Heart right ventricle (tissue), 16 donors: ENCODE data around the gene NPLOC4. TPM values are rescaled to one million over a fixed set of nuclear protein-coding genes. Genes with fewer than 3 reads are reported as not detected.
A peak's percentile ranks its signal among the peaks of the same experiment; 100 is the strongest.

Experiments used
- ATAC-seq, 8 donors: fragments of 200-7000 bp; cut with Tn5 transposase; one replicate each; pipeline ENCODE4 v1.9.1; 2020; ENCODE audit warnings: mild to moderate bottlenecking in 8 of 8, moderate library complexity in 8 of 8, moderate number of reproducible peaks in 1 of 8
- DNase-seq, 2 donors: peaks; one replicate each; pipeline ENCODE4 v3.0.0-alpha.2; 2020
- H3K27ac ChIP-seq, 10 donors: fragments of 200-600 bp; sonication (generic) in 2 of 10; one replicate each; pipeline versions ENCODE4 v1.5.0 to v1.8.0; 2020 to 2022; ENCODE audit warnings: mild to moderate bottlenecking in 3 of 10
- H3K27me3 ChIP-seq, 7 donors: fragments of 200-600 bp; one replicate each; pipeline ENCODE4 v1.8.0; 2021 to 2022; ENCODE audit warnings: mild to moderate bottlenecking in 2 of 7
- H3K36me3 ChIP-seq, 9 donors: fragments of 200-600 bp; sonication (generic) in 1 of 9; one replicate each; pipeline versions ENCODE4 v1.5.0 to v1.8.0; 2020 to 2022; ENCODE audit warnings: mild to moderate bottlenecking in 2 of 9
- H3K4me1 ChIP-seq, 9 donors: fragments of 200-600 bp; sonication (generic) in 1 of 9; one replicate each; pipeline versions ENCODE4 v1.5.0 to v1.8.0; 2020 to 2022; ENCODE audit warnings: mild to moderate bottlenecking in 4 of 9
- H3K4me3 ChIP-seq, 10 donors: fragments of 200-600 bp; sonication (generic) in 2 of 10; one replicate each; pipeline versions ENCODE4 v1.5.0 to v1.8.0; 2020 to 2022; ENCODE audit warnings: mild to moderate bottlenecking in 7 of 10, moderate library complexity in 2 of 10
- H3K9me3 ChIP-seq, 11 donors: fragments of 200-600 bp in 10 of 11; sonication (generic) in 2 of 11; one replicate each; pipeline versions ENCODE4 v1.5.0 to v1.8.0; 2013 to 2022; ENCODE audit warnings: mild to moderate bottlenecking in 2 of 11, control low read depth in 1 of 11, moderate library complexity in 1 of 11
- CTCF ChIP-seq, 9 donors: fragments of 200-600 bp; sonication (generic) in 2 of 9; IDR thresholded peaks; one replicate each; pipeline versions ENCODE4 v1.5.0 to v1.8.0; 2021 to 2022; ENCODE audit warnings: antibody characterized with exemption in 9 of 9, mild to moderate bottlenecking in 5 of 9, moderate library complexity in 1 of 9
- WGBS, 2 donors: extraction: QIAGEN DNeasy Blood & Tissue Kit; methylation state at CpG; one replicate each; pipeline ENCODE4 v1.1.7; 2013; ENCODE audit warnings: inconsistent platforms in 1 of 2; 5-methylcytosine and 5-hydroxymethylcytosine counted together
- intact Hi-C, 10 donors: fragments of 100-400 bp; cut with DNase I; formaldehyde crosslinking; loops; one replicate each; pipeline versions ENCODE4 v1.11.1 to v1.14.2; 2022
- polyA plus RNA-seq, 2 donors: library from polyadenylated mRNA; stranded (reverse); fragments of 200-250 nt; gene quantifications; one replicate each; pipeline ENCODE4 v1.2.3, GENCODE V29; 2013
- total RNA-seq, 10 donors: library from RNA; stranded (reverse); fragmentation: NEBNext Ultra II Directional in 3 of 10; extraction: Animal tissue kit (Norgen Biotek cat#: 25700) in 3 of 10; gene quantifications; one replicate each; pipeline versions ENCODE4 v1.2.1 to v1.2.4, GENCODE V29; 2021 to 2023
- donor health status: Arrhythmogenic right ventricular cardiomyopathy.
- donor health status: ischemic (EF 13 %, LVEDD 7.1; RV severe dilation, severe dysfunction).
- donor health status: healthy with polysubstance abuse.
- donor health status: DM: no; HTN: yes; CAD: no.
- donor health status: DM: no; HTN: no; CAD: no.
- donor health status: ischemic (EF 25% LVEDD 6.9; RV normal size, moderate dysfunction).
- donor health status: ischemic (EF 25% LVEDD 5.7; RV mildly dilated, moderate dysfunction).
- donor health status: healthy.
- donor health status: DM: yes; HTN: yes; CAD: no.
- donor health status: Ischemic cardiomyopathy.
- donor health status: ischemic (EF 35%, LVEDD 5.7; RV mildly dilated, moderate dysfunction).
- donor health status: nonischemic (EF 11% LVEDD 7.7; RV severe dilation, severe dysfunction).
- donor health status: DM: yes; HTN: yes; CAD: no.
- donor health status: PGD.
- donor health status: ischemic (EF 29% LVEDD 5.4; RV normal size, mild dysfunction).
- donor health status: nonischemic (EF 23%, LVEDD 6.1; RV moderate dilation, normal function).

Gene NPLOC4
- total and polyA plus RNA-seq, 12 donors: 30.7 to 115 (median 95.2) TPM

- peaks cover 15 to 34% (median 25%) of the 10 kb centered on the region in 9 donors for H3K4me1 ChIP-seq
- H3K36me3 ChIP-seq: no peaks in the 10 kb centered on the region
- no peak overlapping the region for H3K27ac ChIP-seq
- peaks cover 0 to 61% (median 45%) of the 10 kb centered on the region in 7 donors for H3K27me3 ChIP-seq
- intact Hi-C loops: no loop called here
- H3K9me3 ChIP-seq: no peaks in the 10 kb centered on the region
- WGBS, 2 donors: 68 to 72% methylated on average over 26 of the region's 26 CpGs
- ATAC-seq (no peak), DNase-seq (peak in 1 of 2 donors; percentile 8)
- no peak overlapping the region for H3K4me3 ChIP-seq
- TF ChIP-seq CTCF (IDR thresholded peaks at IDR 0.05): peak in 2 of 9 donors; percentile 6 to 21
These were observed 114.2 kb downstream of the NPLOC4 start for GRCh38 chr17:81522491-81523401.

GRCh38 chr17:81520021-81520901, 116.7 kb downstream of the NPLOC4 start:
- Histone ChIP-seq H3K27ac (no peak overlapping the region), H3K36me3 (no peaks in the 10 kb centered on the region), H3K9me3 (no peaks in the 10 kb centered on the region), H3K4me3 (peak overlapping the region in 3 of 10 donors; percentile 56 to 62 (median 60)), H3K4me1 (peaks cover 22 to 57% (median 50%) of the 10 kb centered on the region in 9 donors), H3K27me3 (peaks cover 0 to 37% (median 20%) of the 10 kb centered on the region in 7 donors)
- TF ChIP-seq CTCF (IDR thresholded peaks at IDR 0.05): no peak
- WGBS, 2 donors: 65 to 68% methylated on average over 14 of the region's 14 CpGs
- ATAC-seq (no peak), DNase-seq (no peak)
- intact Hi-C loops: no loop called here

DNA sequence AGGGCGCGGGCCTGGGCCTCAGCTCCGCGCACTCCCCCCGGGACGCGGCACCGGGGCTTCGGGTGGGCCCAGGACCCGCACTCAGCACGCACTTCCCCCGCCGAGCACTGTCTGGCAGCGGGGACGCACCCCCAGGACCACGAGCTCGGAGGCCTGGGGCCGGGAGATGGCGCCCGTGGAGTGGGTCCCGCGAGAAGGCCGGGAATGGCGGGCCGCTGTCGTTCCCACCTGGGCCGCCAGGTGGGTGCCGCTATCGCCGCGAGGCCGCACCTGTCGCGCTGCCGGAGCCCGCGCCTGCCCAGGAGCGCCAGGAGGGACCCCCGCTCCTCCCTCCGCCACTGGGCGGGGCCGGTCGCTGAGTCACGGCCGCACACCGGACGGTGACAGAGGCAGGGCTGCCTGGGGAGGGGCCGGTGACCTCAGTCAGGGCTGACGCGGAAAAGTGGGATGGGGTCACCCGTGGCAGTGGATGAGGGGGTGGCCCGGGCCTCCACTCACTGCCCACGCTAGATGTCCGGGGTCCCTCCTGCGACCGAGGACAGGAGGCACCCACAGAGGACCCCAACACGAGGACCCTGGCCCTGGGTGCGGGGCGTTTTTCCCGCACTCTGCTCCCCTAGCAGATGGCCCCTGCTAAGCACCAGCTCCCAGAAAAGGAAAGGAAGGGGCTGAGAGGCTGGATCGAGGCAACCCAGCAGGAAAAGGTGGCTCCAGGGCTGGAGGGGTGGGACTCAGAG, 117.5 kb downstream of the NPLOC4 start:
- peaks cover 22 to 58% (median 50%) of the 10 kb centered on the region in 9 donors for H3K4me1 ChIP-seq
- peak in 2 of 8 donors; percentile 11 to 14 for ATAC-seq
- WGBS, 2 donors: 7 to 9% methylated on average over 60 to 61 of the region's 61 CpGs
- intact Hi-C loops: loop anchor here in 1 of 10 donors (5.0 kb wide), 1 partner anchor 33 kb away; the partner anchor contains the start of gene FAAP100
- H3K27me3 ChIP-seq: peaks cover 0 to 31% (median 18%) of the 10 kb centered on the region in 7 donors
- peak overlapping the region in 6 of 10 donors; percentile 13 to 100 (median 61) for H3K27ac ChIP-seq
- H3K4me3 ChIP-seq: peak overlapping the region; percentile 33 to 62 (median 55)
- TF ChIP-seq CTCF (IDR thresholded peaks at IDR 0.05): peak in 8 of 9 donors; percentile 9 to 55 (median 44)
- no peaks in the 10 kb centered on the region for H3K9me3 ChIP-seq
- H3K36me3 ChIP-seq: no peaks in the 10 kb centered on the region
- DNase-seq: peak in 1 of 2 donors; percentile 25
